ENCODE data around the gene MPEG1.

MPEG1 gene

DNA sequence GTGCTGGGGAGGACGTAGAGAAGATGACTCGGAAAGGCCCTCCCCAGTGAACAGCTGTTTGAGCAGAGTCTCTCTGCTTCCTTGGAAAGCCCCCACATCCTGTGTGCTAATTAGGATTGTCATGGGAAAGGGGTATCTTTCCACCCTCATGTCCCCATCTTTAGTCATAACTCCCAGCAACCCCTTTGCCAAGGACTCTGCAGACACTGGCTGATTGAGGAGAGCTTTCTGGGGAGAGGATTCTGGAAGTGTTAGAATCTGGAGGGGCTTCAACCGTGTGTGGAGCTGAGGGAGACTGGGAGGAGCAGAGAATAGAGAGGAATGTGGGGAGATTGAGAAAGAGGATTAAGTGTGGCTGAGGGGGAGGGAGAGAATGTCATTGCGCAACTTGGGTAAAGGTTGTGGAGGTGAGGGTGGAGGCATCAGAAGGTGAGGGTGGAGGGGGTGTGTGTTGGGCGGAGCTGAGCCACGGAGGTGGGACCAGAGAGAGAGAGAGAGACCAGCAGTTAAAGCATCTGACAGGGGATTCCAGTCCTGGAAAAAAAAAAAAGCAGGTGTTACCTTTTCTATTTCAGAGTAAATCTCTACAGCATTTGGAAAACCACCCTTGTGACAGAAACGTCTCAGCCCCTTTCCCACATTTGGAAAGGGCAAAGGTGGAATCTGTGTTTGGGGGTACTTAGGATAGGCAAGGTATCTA lies 38.6 kb downstream of the MPEG1 start:
- in situ Hi-C loops (cut with MboI; ENCODE audit: low sequenced_read_pairs) = no loop called here

GRCh38 chr11:59173080-59173963 lies 39.4 kb downstream of the MPEG1 start:
- in situ Hi-C loops (cut with MboI; ENCODE audit: low sequenced_read_pairs) = no loop called here

- in situ Hi-C loops (cut with MboI; ENCODE audit: low sequenced_read_pairs) = no loop called here
Measured at GRCh38 chr11:59172345-59173079, 40.2 kb downstream of the MPEG1 start.

- in situ Hi-C loops (cut with MboI; ENCODE audit: low sequenced_read_pairs) = no loop called here
Measured at GRCh38 chr11:59171508-59172322, 41.0 kb downstream of the MPEG1 start, which contains the start of gene DTX4. Gene DTX4 (plus strand): TSS chr11:59172132. CDS start chr11:59172596, 464 bp downstream.

GRCh38 chr11:59164028-59164427 lies 48.7 kb downstream of the MPEG1 start:
- in situ Hi-C loops (cut with MboI; ENCODE audit: low sequenced_read_pairs) = loop anchor here (10.0 kb wide), 1 partner anchor 271 kb away; the partner anchor contains the start of gene OR5A1
